VCaP (cell line): ENCODE results near the gene PRG2.
"Not testable (repeated sequence)": the region's sequence is repeated elsewhere in the genome, so short reads cannot be mapped to it uniquely, and the experiment has no call there.

Experiments used
- H3K27ac ChIP-seq: fragments of 450-650 bp; 2 replicates; pipeline ENCODE4 v1.5.1; 2017
- CTCF ChIP-seq: fragments of 450-650 bp; conservative IDR thresholded peaks from 2 replicates; pipeline ENCODE4 v1.5.1; 2017; ENCODE audit warnings: mild to moderate bottlenecking, moderate library complexity

The PRG2 gene

GRCh38 chr11:57407941-57408475, 17.6 kb upstream of the PRG2 start:
- no peak overlapping the region for H3K27ac ChIP-seq
- TF ChIP-seq CTCF: no peak

GRCh38 chr11:57407010-57407920, 16.8 kb upstream of the PRG2 start:
- H3K27ac ChIP-seq: no peak overlapping the region
- no peak for TF ChIP-seq CTCF

- TF ChIP-seq CTCF: no peak
- no peak overlapping the region for H3K27ac ChIP-seq
Observed at GRCh38 chr11:57406337-57406904, 16.0 kb upstream of the PRG2 start.

GRCh38 chr11:57405271-57405860, 14.9 kb upstream of the PRG2 start:
- no peak for TF ChIP-seq CTCF
- no peak overlapping the region for H3K27ac ChIP-seq

GRCh38 chr11:57403802-57404147, 13.3 kb upstream of the PRG2 start:
- H3K27ac ChIP-seq: no peak overlapping the region
- TF ChIP-seq CTCF: no peak

GRCh38 chr11:57403003-57403801, 12.8 kb upstream of the PRG2 start:
- H3K27ac ChIP-seq: not testable (repeated sequence)

DNA sequence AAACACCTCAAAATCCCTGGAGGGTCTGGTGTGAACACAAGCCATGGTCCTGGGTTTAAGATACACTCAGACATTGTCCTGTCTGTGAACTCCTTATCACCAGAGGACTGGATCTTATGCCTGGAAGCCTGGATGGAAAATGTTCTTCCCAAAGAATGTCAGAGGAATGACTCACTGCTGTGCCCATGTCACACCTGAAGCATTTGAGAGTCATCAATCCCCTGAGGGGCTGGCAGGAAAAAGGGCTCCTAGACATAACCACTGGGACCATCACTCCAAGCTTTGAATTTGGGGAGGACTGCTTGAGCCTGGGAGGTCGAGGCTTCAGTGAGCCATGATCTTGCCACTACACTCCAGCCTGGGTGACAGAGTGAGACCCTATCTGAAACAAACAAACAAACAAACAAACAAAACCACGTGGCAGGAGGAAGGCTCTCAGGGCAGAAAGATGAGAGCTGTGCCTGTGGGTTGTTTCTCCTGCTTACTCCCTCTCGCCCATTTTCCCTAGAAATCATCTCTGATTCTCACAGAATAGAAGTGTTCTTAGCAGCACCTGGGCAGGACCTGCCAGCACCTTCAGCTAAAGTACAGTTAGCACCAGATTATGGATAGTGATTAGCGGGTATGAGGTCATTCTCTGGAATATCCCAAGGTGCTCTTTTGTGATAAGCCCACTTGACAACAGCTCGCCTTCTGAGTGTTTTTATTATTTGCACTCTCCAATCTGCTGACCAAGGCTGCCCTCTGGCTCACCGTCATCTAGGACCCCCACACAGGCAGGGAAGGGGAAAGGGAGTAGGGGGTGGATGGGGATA, 11.9 kb upstream of the PRG2 start:
- TF ChIP-seq CTCF: no peak
- H3K27ac ChIP-seq: no peak overlapping the region
